Inferior parietal cortex (tissue), 1 donor: Measurements from ENCODE around the gene SLC1A2.

ENCODE experiments used
- DNase-seq: peaks from one replicate; pipeline ENCODE4 v3.0.0-alpha.2; 2016; ENCODE audit errors: extremely low spot score

The SLC1A2 gene

DNA sequence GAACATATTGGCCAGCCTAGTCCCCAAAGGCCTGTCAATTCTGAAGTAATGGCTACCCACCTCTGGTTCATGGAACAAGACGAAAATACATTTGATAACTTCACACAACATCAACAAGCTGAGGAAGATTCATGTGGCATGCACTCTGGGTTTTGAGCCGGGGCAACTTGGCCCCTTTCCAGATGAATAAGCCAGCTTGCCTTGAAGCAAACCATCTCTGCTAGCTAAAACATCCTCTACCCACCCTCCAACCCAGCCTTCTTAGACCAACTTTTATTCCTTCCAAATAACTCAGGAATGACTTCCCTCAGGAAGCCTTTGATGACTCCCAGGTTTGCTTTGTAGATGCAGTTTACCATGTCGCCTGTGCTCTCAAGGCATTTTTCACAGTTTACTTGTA, 94.4 kb downstream of the SLC1A2 start:
- no peak for DNase-seq

DNA sequence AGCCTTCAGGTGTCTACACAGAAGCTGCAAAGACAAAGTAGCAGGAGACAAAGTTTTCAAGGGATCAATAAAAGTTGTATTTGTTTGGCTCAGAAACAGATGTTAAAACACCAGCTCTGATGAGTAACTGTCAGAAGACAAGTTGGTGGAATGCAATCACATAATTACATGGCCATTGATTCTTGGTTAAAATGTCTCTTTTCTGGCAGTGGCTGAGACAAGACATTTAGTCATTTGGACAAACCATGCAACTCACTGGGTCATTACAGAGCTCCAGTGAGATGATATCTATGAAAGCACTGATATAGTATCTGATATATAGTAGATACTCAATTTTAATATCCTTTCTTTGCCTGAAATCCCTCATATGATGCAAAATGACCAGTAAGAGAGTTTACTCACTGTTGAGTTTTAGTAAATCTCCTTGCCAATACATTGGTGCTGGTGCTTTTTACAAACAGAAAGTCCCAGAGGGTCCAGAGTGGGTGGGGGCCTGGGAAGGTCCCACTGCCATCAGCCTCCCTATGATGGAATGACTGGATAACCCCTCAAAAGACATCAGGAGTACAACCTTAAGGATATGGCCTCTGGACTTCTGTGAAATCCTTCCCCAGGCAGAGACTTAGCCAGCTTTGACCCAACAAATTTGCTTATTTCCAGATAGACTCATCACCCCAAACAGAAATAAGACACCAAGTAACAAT, 95.0 kb downstream of the SLC1A2 start:
- no peak for DNase-seq

DNA sequence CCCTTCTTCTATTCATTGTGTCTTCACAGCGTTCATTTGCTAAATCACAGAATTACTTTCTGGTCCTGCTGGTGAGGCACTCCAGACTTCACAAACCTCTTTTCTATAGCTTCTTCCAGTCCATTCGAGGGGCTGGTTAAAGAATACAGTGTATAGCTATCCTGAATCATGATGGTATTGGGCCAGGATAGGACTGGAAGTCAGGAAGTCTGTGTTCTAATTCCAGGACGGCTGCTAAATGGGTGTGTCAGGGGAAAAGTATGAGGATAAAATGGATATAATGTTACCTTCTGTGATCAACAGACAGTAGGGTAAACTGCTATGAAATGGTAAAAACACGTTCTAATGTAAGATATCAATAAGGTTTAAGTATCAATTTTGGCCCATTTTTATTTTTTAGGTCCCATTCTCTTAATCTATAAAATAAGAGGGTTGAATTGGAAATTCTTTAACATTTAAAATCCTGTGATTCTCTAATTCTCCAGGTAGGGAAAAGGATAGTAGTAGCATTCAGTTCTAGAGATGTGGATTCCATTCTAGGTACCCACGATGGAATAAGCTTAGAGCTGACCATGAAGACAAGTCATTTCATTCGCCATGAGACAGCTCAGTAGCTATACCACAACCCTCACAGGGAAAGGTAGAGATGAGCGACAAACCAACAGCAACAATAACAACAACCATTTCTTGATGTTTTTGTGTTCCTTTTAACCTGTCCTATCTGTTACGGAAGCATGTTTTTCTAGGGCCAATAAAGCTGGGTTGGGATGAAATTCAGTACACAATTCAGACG, 96.1 kb downstream of the SLC1A2 start:
- DNase-seq, result no peak

- no peak for DNase-seq
Measured at GRCh38 chr11:35322318-35322979, 96.9 kb downstream of the SLC1A2 start.

DNA sequence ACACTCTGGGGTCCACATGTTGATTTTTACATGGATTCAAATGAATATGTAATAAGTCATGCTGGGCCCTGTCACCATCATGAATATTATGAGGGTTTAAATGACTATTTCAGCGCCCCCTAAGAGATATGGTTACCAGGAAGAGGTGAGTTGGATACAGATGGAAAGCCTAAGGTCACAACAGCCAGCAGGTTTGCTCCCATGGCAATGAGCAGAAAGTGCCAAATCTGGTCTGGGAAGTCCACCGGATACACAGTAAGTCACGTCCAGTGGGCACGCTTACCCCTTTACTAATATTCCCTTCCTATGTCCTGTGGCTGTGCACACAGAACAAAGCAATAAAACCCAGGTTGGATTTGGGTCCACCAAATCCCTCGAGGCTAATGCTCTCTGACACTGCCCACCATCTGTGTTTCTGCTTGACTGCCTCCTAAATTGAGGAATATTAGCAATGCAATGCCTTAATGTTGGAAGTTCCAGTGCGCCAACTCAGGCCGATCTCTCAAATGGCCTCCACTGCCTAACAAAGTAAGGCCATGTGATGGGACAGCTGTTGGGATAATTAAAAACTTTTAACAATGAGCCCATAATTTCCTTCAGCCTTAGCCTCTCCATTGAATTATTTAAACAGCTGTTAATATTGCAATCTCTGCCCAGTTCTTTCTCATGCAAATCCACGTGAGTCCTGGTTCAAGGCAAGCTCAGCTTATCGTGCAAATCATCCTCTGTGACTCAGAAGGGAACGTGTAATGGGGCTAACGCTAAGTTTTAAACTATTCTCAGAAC, 97.6 kb downstream of the SLC1A2 start:
- DNase-seq, result no peak

DNA sequence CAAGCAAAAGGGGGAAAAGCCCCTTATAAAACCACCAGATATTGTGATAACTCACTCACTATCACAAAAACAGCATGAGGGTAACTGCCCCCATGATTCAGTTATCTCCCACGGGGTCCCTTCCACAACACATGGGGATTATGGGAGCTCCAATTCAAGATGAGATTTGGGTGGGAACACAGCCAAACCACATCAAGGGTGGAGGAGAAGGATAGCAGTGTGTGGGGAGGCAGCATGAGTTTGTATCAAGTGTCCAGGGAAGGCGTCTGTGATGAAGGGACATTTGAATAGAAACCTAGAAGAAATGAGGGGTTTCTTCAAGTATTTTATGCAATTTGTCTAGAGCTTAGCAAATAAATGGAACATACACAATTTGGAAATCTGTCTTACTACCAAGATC, 98.2 kb downstream of the SLC1A2 start:
- no peak for DNase-seq

DNA sequence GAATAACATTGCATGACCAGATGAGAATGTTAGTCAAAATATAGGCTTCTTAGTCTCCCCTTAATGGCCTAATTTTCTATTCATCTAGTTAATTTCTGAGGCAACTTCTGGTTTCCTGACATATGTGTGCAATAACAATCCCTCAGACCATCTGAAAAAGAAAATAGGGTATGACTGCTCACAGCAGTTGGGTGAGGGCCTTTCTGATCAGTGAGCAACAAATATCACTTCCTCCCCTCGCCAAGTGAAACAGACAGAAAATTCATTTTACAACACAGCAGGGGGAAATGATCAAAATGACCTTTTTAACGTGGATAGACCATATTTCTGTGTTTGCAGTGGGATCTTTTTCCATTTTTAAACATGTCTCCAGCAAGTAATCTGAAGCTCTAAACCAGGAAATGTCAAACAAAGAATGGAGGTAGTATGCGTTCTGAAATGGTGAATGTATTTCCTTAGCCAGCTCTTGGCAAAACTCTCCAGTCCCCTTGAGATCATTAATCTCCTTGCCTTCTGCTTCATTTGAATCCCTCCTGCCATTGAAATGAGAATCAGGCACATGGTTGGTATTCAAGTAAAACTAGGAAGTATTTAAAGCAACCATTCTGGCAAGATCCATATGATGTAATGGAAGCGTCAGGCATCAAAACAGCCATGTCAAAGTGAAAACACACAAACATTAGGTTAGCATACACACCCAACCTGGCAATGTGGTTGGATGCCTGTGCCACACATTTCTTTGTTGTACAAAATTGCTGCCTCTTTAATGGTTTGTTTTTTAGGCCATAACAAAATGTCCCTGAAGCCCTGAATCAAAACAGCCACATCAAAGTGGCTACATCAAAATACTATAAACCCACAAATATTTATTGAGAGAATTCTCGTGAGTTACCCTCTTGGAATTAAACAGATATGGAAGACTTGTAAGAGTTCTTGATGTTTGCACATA, 100.1 kb downstream of the SLC1A2 start:
- no peak for DNase-seq

- no peak for DNase-seq
Measured at GRCh38 chr11:35318309-35318708, 101.0 kb downstream of the SLC1A2 start.

DNA sequence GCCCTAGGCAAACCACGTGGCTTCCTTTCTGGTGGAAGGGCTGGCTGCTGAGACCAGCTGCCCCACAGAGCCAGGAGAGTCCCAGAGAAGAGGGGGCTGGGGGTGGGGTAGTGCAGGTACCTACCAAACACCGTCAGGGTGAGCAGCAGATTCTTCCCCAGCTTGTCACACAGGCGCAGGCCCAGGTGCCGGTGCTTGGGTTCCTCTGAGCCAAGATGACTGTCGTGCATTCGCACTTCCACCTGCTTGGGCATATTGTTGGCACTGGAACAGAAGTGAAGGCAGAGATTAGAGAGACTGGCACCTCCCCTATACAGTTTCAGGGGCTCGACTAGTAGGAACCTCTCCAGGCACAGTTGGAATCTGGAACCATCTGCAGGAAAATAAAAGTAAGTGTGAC, 102.1 kb downstream of the SLC1A2 start:
- no peak for DNase-seq

GRCh38 chr11:35316161-35316560, 103.2 kb downstream of the SLC1A2 start:
- no peak for DNase-seq

DNA sequence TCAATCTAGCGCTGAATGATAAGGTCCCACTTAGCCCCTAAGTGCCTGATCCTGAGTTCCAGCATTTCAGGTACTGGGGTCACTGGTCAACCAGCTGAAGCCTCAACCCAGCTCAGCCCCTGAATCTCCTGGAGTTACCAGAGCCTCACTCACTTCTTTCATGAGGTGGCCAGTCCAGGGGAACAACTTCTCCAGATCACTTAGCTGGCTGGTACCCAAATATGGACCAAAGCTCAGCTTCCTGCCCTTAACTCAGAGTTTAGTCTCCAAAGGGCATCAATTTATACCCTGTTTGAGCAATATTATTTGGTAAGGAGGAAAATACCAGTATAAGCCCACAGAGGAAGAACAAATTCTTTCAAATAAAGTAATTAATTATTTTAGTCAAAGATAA, 105.6 kb downstream of the SLC1A2 start:
- no peak for DNase-seq

DNA sequence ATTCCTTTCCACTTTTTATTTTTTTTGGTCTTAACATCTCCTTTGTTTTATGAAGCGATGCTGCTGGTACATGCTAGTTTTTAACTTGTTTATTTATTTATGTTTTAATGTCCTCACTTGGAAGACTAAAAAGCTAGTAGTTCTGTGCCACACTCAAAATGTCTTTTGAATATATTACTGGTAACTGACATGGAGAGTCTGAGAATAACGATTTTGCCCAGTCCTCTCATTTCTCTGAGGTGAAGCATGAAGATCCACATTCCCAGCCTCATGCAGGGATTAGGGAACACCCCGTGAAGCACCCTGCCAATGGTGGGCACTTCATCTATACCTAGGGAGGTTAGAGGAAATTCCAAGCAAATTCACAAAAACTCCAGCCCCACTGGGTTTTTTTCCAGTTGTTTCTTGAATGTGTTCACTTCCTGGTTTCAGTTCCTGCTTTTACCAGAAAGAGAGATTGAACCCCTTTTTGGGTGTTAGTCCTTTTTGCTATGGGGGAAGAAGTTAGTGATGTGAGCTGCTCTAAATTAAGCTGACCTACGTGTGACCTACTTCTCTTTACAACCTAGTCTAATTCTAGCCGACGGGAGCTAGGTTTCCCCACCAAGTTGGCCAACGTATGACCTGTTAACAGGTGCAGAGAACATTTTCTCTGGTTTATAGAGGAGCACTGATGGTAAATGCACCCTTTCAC, 106.1 kb downstream of the SLC1A2 start:
- no peak for DNase-seq

GRCh38 chr11:35311331-35311730, 108.0 kb downstream of the SLC1A2 start:
- DNase-seq, result no peak

DNA sequence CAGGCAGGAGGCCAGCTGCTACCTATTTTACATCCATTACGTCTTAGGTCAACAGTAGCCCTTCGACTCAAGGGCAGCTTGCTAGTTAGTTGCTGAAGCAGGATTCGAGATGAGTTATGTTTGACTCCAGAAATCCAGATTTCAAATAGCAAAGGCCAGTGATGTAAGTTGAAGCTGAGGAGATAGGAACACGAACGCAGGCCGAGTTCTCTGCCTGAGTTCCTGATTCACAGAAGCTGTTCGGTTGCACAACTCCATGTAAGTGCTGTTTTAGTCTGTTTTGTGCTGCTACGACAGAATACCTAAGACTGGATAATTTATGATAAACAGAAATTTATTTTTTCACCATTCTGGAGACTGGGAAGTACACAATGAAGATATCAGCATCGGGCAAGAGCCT, 111.2 kb downstream of the SLC1A2 start:
- no peak for DNase-seq

DNA sequence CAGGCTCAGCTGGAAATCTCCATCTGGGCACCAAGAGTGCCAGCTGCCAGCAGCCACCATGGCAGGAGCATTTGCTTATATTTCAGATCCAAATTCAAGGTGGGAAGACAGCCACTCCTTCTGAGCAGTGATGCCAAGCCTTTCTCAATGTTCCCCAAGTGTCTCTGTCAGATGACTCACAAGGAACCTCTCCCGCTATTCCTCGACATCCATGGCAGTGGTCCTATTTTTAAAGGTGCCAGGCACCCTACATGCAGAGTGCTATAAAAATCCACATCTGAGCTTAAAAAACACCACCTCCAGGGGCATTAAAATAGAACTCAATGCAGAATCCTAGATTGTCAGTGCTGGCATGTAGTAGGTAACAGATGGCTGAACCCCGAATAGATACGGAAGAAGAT, 112.1 kb downstream of the SLC1A2 start:
- DNase-seq, result peak; percentile 73

GRCh38 chr11:35305670-35306382, 113.5 kb downstream of the SLC1A2 start:
- no peak for DNase-seq

DNA sequence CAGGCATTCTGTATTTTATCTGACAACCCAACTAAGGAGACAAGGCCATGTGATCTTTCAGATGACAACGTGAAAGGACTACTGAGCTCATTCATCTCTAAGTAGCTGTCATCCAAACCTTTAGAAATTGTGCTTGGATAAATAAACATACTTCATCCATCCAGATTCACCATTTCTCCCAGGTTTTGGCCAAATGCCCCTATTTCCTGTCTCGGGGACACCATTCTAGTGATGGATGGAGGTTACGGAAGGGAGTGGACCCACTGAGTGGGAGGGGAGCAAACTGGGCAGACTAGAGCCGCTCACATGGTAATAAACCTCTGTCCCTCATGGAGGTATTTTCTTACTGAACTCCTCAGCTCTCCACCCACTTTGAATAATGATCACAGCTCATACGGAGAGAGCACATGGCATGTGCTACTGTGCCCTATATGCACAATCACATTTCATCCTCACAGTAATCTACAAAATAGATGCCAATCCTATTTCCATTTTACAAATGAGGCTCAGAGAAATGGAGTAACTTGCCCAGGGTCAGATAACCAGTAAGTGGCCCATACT, 114.4 kb downstream of the SLC1A2 start:
- DNase-seq, result no peak

GRCh38 chr11:35304386-35304775, 115.0 kb downstream of the SLC1A2 start:
- no peak for DNase-seq
